GM10847 (cell line): Measurements from ENCODE around the gene GABRB1.

Experiments used
- POLR2A ChIP-seq: IDR thresholded peaks from 2 replicates; pipeline ENCODE4 v1.6.1; 2011; ENCODE audit not compliant: insufficient read length; ENCODE audit errors: extremely low read depth

The GABRB1 gene

GRCh38 chr4:47406408-47406807 lies 375.0 kb downstream of the GABRB1 start:
- no peak for TF ChIP-seq POLR2A

DNA sequence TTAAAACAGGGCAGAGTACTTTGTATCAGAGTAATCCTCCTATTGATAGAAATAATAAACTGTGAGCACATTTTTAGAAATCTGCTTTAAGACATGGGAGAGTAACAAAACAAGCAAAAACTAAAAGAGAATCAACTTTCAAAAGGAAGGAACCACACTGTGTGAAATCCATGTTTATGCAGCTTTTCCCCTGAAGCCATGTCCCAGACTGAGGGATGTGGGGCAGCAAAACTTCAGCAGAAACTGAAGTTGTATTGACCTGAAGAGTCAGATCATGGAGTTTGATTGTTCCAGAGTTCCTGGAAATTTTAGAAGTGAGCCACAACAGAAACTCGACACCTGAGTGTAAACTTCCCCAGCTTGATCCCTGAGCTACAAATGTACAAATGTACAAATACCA lies 378.9 kb downstream of the GABRB1 start:
- no peak for TF ChIP-seq POLR2A

GRCh38 chr4:47413521-47413920 lies 382.2 kb downstream of the GABRB1 start:
- TF ChIP-seq POLR2A, result no peak

GRCh38 chr4:47415719-47416118 lies 384.4 kb downstream of the GABRB1 start:
- no peak for TF ChIP-seq POLR2A

DNA sequence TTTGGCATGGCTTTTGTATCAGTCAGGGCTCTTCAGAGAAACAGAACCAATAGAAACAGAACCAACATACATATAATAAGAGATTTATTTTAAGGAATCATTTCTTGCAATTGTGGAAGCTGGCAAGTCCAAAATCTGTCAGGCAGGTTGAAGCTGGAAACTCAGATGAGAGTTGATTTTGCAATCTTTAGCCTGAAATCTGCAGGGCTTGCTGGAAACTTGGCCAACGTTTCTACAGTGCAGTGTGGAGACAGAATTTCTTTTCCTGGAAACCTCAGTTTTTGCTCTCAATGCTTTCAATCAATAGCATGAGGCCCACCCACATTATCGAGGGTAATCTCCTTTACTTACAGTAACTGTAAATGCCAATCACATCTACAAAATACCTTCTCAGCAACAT lies 386.8 kb downstream of the GABRB1 start:
- TF ChIP-seq POLR2A, result no peak

GRCh38 chr4:47419296-47419695 lies 387.9 kb downstream of the GABRB1 start:
- TF ChIP-seq POLR2A, result no peak

DNA sequence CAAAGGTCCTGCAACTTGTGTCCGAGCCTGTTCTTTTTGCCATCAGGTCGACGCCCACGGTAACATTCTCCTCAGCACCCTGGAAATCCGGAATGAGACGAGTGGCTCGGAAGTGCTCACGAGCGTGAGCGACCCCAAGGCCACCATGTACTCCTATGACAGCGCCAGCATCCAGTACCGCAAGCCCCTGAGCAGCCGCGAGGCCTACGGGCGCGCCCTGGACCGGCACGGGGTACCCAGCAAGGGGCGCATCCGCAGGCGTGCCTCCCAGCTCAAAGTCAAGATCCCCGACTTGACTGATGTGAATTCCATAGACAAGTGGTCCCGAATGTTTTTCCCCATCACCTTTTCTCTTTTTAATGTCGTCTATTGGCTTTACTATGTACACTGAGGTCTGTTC lies 394.3 kb downstream of the GABRB1 start:
- TF ChIP-seq POLR2A, result no peak

DNA sequence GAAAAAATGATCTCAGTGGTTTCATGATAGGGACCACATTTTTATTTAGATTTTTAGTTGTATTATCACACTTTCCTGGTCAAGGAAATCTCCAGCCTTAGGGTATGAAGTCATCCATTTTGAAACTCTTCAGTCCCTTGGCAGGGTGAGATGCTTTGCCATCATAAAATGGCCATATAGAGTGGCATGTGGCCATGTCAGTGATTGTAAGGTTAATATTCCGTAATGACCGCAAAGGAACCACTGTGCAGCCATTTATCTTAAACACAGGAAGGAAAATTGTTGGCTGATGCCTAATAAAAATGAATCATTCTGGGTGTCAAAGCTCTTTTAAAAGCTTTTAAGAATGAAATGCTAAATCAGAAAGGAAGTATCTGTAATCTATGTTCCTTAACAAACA lies 396.6 kb downstream of the GABRB1 start:
- no peak for TF ChIP-seq POLR2A

- no peak for TF ChIP-seq POLR2A
Measured at GRCh38 chr4:47432749-47433148, 401.4 kb downstream of the GABRB1 start.

DNA sequence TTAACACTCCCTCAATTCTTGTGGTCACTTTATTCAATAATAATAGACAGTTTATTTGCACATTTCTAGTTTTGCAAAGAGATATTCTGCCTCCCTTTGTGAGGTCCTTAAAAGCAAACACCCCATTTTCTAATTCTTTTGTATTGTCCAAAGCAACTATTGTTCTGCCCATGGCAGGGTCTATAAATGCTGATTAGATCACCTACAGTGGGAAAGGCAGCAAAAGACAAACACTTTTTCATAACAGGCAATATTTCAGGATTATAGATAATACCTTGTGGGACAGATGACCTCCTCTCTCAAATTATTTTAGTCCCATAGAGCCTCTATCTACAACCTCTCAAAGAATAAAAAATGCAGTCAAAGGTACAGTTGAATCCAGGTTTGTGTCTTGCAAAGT lies 403.6 kb downstream of the GABRB1 start:
- no peak for TF ChIP-seq POLR2A

- TF ChIP-seq POLR2A, result no peak
Measured at GRCh38 chr4:47442980-47443379, 411.6 kb downstream of the GABRB1 start.

- TF ChIP-seq POLR2A, result no peak
Measured at GRCh38 chr4:47444031-47444430, 412.7 kb downstream of the GABRB1 start.

- no peak for TF ChIP-seq POLR2A
Measured at GRCh38 chr4:47451657-47452056, 420.3 kb downstream of the GABRB1 start.

- no peak for TF ChIP-seq POLR2A
Measured at GRCh38 chr4:47462799-47463234, 431.4 kb downstream of the GABRB1 start.

DNA sequence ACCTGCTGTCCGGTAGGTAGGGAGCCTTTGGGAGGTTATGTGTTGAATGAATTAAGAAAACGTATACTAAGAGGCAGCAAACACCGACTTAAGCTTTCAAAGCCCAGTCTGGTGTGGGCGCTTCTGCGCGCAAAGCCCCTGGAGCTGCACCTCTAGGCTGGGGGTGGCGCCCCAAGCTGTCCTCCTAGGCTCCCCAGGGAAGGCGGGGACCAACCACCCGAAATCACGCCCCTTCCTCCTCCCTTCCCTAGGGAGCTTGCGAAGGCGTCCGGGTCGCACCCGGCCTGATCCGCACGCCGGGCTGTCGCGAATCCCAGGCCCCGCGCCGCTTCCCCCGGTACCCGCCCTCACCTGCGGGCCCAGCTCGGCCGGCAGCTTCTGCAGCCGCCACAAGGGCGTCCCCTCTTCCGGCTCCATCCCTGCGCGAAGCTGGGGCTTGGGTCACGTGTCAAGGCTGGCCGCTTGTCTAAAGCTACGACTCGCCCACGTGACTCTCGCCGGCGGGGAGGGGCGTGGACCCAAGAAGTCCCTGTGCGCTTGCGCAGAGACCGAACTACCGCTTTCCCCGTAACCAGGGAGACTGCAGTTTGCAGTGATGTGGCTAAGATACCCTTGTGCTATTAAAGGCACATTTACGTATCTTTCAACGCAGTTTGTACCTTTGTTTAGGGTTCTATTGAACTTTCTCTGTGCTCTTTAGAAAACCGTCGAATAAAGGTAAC lies 432.0 kb downstream of the GABRB1 start, which contains the start of gene COMMD8:
Gene COMMD8, minus strand, starts transcription at position 468 of the 722 bp plus-strand sequence. Its CDS starts 51 bp downstream, at position 417.
- TF ChIP-seq POLR2A, result peak; percentile 86

GRCh38 chr4:47465004-47465403 lies 433.6 kb downstream of the GABRB1 start:
- TF ChIP-seq POLR2A, result no peak

DNA sequence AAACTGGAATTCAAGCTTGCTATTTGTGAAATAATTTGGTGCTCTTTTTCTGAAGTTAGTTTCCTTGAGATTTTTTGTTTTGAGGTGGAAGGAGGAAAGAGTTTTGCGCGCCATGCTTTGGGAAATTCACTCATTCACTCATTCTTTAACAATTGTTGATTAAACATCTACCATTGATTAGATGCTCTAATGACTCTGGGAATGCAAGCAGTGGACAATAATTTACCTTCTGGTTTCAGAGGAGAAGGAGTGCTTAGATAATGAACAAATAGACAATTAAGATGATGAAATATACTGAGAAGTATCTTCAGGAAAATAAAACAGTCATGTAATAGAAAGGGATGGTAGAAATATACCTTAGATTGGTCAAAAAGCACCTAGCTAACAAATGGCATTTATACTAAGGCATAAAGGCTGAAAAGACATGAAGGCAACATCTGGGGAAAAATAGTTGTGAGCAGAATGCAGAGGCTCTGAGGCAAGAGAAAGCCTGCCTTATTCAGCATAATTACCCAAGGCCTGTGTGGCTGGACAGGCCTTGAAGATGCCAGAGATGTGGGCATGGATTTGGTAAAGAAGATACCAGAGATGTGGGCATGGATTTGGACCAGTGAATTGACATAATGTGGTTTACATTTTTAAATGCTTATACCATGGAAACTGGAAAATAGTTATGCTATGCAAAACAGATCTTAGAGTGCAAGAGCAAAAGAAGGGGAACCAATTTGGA lies 434.9 kb downstream of the GABRB1 start:
- TF ChIP-seq POLR2A, result no peak

- no peak for TF ChIP-seq POLR2A
Measured at GRCh38 chr4:47468706-47469365, 437.5 kb downstream of the GABRB1 start.
